ENCODE data around the gene ODAM. TPM values are rescaled to one million over a fixed set of nuclear protein-coding genes. Genes with fewer than 3 reads are reported as not detected.
"Not testable (repeated sequence)": the region's sequence is repeated elsewhere in the genome, so short reads cannot be mapped to it uniquely, and the experiment has no call there.

ODAM gene
- total RNA-seq, 1 donor from 2014 or later, result not detected

DNA sequence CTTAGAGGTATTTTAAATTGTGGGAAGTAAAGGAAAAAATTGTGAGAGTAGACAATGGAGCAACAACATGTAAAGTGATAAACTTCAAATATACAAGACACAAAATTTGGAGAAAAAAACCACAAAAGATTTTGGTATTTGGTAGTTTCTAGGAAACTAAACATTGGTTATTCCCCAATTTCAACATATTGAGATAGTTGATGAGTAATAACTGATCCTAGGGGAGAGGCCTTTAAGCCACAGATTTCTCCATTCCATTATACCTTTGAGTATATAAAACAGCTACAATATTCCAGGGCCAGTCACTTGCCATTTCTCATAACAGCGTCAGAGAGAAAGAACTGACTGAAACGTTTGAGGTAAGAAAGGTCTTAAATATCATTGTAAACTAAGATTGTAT is 30.3 kb downstream of the ODAM start, which contains the start of gene FDCSP:
Gene FDCSP (plus strand): TSS at position 301 of the 400 bp plus-strand sequence. CDS start 5,071 bp downstream, outside the sequence.
- intact Hi-C loops (cut with micrococcal nuclease), result no loop called here
- no peaks in the 10 kb centered on the region for H3K36me3 ChIP-seq
- H3K27me3 ChIP-seq (ENCODE audit: low read depth), result no peaks in the 10 kb centered on the region
- H3K4me3 ChIP-seq, result no peak within 1 kb of the TSS
- no peaks in the 10 kb centered on the region for H3K9me3 ChIP-seq (replicated peaks)
- TF ChIP-seq, protein P1, sequence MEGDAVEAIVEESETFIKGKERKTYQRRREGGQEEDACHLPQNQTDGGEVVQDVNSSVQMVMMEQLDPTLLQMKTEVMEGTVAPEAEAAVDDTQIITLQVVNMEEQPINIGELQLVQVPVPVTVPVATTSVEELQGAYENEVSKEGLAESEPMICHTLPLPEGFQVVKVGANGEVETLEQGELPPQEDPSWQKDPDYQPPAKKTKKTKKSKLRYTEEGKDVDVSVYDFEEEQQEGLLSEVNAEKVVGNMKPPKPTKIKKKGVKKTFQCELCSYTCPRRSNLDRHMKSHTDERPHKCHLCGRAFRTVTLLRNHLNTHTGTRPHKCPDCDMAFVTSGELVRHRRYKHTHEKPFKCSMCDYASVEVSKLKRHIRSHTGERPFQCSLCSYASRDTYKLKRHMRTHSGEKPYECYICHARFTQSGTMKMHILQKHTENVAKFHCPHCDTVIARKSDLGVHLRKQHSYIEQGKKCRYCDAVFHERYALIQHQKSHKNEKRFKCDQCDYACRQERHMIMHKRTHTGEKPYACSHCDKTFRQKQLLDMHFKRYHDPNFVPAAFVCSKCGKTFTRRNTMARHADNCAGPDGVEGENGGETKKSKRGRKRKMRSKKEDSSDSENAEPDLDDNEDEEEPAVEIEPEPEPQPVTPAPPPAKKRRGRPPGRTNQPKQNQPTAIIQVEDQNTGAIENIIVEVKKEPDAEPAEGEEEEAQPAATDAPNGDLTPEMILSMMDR (IDR thresholded peaks at IDR 0.05; ENCODE audit: borderline replicate concordance), result no peak
- H3K27ac ChIP-seq (replicated peaks), result no peak within 1 kb of the TSS
- DNase-seq, result no peak
- H3K4me1 ChIP-seq, result no peaks in the 10 kb centered on the region

DNA sequence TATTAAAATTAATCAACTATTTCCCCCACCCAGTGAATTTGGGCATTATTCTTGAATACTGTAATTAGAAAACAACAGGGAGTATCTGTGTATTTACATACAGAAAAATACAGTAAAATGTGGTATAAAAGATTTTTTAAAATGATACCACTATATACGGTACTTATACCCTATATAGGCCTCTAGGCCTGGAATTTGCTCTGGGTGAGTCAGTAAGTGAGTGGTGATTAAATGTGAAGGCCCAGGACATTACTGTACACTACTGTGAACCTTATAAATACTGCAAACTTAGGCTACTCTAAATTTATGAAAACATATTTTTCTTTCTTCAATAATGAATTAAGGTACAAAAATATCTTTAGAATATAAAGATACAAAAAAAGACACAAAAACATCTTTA is 40.6 kb downstream of the ODAM start:
- no peak for DNase-seq
- TF ChIP-seq, protein P1 (IDR thresholded peaks at IDR 0.05; ENCODE audit: borderline replicate concordance), result no peak
- no peaks in the 10 kb centered on the region for H3K4me1 ChIP-seq
- no peaks in the 10 kb centered on the region for H3K27me3 ChIP-seq (ENCODE audit: low read depth)
- H3K36me3 ChIP-seq, result no peaks in the 10 kb centered on the region
- H3K27ac ChIP-seq (replicated peaks), result no peak overlapping the region
- intact Hi-C loops (cut with micrococcal nuclease), result no loop called here
- no peak overlapping the region for H3K4me3 ChIP-seq
- H3K9me3 ChIP-seq (replicated peaks), result no peaks in the 10 kb centered on the region

DNA sequence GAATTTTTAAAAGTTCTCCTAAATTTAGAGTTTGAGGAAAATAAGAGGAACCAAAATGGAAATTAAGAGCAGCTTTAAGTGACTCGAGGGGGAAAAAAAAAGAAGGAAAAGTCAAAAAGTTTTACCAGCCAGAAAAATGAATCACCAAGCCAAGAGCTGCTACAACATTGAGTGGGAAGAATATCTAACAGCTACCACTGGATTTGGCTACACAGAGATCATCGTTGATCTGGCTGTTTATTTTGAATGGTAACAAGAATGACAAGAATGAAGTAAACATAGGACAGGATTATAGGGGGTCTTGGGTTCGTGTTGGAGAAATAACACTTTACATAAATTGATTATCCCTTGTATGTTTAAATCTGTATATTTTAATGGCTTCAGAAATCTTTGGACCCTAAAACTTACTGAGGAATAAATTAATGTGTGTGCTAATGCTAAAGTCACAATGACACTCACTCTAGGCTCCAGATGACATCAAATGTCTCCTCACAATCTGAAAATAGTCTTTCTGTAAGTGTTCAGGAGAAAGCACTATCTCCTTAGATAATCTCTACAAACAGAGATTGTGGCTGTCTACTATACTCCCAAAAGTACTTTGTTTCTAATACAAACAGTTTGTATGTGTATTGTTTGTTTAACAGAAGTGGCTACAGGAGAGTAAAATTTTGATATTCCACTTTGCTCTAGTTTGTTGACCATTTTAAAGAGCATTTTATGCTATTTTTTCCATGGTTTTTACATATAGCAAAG is 43.8 kb downstream of the ODAM start:
- no peak for DNase-seq
- Histone ChIP-seq H3K4me1 (no peaks in the 10 kb centered on the region), H3K27me3 (ENCODE audit: low read depth) (no peaks in the 10 kb centered on the region), H3K4me3 (no peak overlapping the region), H3K9me3 (replicated peaks) (no peaks in the 10 kb centered on the region), H3K36me3 (no peaks in the 10 kb centered on the region), H3K27ac (replicated peaks) (no peak overlapping the region)
- TF ChIP-seq, protein P1 (IDR thresholded peaks at IDR 0.05; ENCODE audit: borderline replicate concordance), result no peak
- intact Hi-C loops (cut with micrococcal nuclease), result no loop called here

DNA sequence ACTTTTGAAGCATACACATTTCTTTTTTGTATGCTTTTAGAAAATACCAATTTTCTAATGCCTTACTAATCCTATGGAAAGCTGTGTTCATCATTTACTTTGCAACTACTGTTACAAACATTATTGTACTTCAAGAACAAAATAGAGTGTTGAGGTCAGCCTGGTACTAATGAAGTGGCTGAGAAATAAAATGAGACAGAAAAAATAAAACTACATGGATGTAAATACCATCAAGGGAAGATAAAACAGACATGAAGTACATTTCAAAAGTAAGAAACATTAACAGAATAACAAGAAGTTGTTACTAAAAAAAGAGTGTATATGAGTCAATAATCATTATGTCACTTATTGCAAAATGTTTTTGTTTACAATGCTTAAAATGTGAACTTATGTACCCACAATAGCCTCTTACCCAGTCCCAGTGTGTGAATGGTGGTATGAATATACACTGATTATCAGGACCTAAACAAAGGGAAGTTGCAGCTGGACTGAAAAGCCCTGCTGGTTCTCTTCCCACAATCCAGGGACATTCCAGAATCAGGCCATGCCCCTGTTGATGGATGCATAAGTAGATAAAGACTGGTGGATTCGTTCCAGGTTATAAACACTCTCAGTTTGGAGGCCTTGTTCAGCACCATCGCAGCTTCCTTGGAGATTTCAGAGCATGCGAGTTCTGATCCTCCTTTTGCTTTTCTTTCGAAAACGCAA is 44.5 kb downstream of the ODAM start:
- H3K9me3 ChIP-seq (replicated peaks), result no peaks in the 10 kb centered on the region

DNA sequence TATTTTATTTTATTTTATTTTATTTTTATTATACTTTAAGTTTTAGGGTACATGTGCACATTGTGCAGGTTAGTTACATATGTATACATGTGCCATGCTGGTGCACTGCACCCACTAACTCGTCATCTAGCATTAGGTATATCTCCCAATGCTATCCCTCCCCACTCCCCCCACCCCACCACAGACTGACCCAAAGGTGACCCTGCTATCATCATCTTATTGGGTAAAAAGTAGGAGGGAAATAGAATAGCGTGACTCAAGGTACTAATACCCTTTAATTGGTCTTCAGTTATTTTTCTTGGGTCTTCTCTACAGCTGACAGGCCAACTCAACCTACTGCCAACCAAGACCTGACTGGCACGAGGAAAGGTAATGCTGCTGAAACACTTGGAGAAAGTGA is 46.8 kb downstream of the ODAM start, which contains the start of gene CSN3:
Gene CSN3 (plus strand): TSS at position 301 of the 400 bp plus-strand sequence. CDS start 2,223 bp downstream, outside the sequence.
- intact Hi-C loops (cut with micrococcal nuclease); H3K27me3 ChIP-seq (ENCODE audit: low read depth); H3K4me1 ChIP-seq; H3K9me3 ChIP-seq (replicated peaks); H3K4me3 ChIP-seq; H3K27ac ChIP-seq (replicated peaks); H3K36me3 ChIP-seq; DNase-seq: not testable (repeated sequence)

More for the DNA sequence above, 44.5 kb downstream of the ODAM start:
- Histone ChIP-seq H3K36me3 (no peaks in the 10 kb centered on the region), H3K4me1 (no peaks in the 10 kb centered on the region), H3K4me3 (no peak overlapping the region), H3K27ac (replicated peaks) (no peak overlapping the region), H3K27me3 (ENCODE audit: low read depth) (no peaks in the 10 kb centered on the region)
- no peak for DNase-seq
- TF ChIP-seq, protein P1 (IDR thresholded peaks at IDR 0.05; ENCODE audit: borderline replicate concordance), result no peak
- intact Hi-C loops (cut with micrococcal nuclease), result no loop called here

GRCh38 chr4:70243091-70243490 is 47.6 kb downstream of the ODAM start:
- Histone ChIP-seq H3K27me3 (ENCODE audit: low read depth) (no peaks in the 10 kb centered on the region), H3K4me3 (no peak overlapping the region), H3K9me3 (replicated peaks) (no peaks in the 10 kb centered on the region), H3K27ac (replicated peaks) (no peak overlapping the region), H3K4me1 (no peaks in the 10 kb centered on the region), H3K36me3 (no peaks in the 10 kb centered on the region)
- DNase-seq, result no peak
- intact Hi-C loops (cut with micrococcal nuclease), result no loop called here
- TF ChIP-seq, protein P1 (IDR thresholded peaks at IDR 0.05; ENCODE audit: borderline replicate concordance), result no peak

Data from left ventricle myocardium inferior (tissue), 1 donor.